K562 (cell line): ENCODE results near the gene TTC19. TPM values are rescaled to one million over a fixed set of nuclear protein-coding genes. Genes with fewer than 3 reads are reported as not detected.

Experiments
- ATAC-seq: fragments of 200-7000 bp; cut with Tn5 transposase; 3 replicates; pipeline ENCODE4 v1.9.1; 2020; ENCODE audit warnings: moderate library complexity
- BruUV-seq: library from RNA; stranded (reverse); fragments of 400-500 nt; replicated peaks from 2 replicates; lab custom pipeline; 2021; lab: Mats Ljungman, UMichigan
- CTCF ChIA-PET: fragments of 300-600 bp; formaldehyde crosslinking; extraction: SDS; loops from one replicate; lab custom pipeline; 2021; ENCODE audit warnings: low intra/inter-chr PET ratio; lab: Yijun Ruan, JAX
- POLR2A ChIA-PET: fragments of 300-600, 350-650 bp; sonication (Branson Sonifier 250); formaldehyde crosslinking; extraction: SDS; loops from one replicate; lab custom pipeline; 2021; ENCODE audit warnings: antibody characterized with exemption, inconsistent platforms; lab: Yijun Ruan, JAX
- DNase-seq, 4 experiments: peaks; one replicate each; pipeline versions ENCODE4 v3.0.0 to v3.0.0-alpha.2; 2011 to 2018; ENCODE audit warnings: low spot score in 3 of 4, mixed read lengths in 3 of 4; ENCODE audit errors: extremely low read depth in 1 of 4
- FAIRE-seq: peaks from 2 replicates; lab custom pipeline; 2011; peaks lifted over from hg19 to GRCh38; lab: Jason Lieb, UNC
- H2AFZ ChIP-seq: 2 replicates; pipeline ENCODE4 v1.6.0; 2011; ENCODE audit warnings: low read depth, low read length, control low read depth, inconsistent platforms
- H3K27ac ChIP-seq: fragments of 200-600 bp; 3 replicates; pipeline ENCODE4 v1.8.0; 2011; ENCODE audit warnings: low read depth, mild to moderate bottlenecking, control low read depth, inconsistent platforms, low read length, moderate library complexity, mixed read lengths; ENCODE audit errors: extremely low read depth
- H3K27me3 ChIP-seq, 2 experiments: fragments of 300-600 bp in 1 of 2; 2 replicates in 1 of 2; 3 replicates in 1 of 2; pipeline versions ENCODE4 v1.6.0 to v1.8.0; 2011; ENCODE audit warnings: inconsistent platforms in 2 of 2, low read length in 2 of 2, mild to moderate bottlenecking in 1 of 2, mixed read lengths in 1 of 2, moderate library complexity in 1 of 2; ENCODE audit not compliant: control insufficient read depth in 2 of 2, insufficient read depth in 2 of 2
- H3K36me3 ChIP-seq: fragments of 300-600 bp; 3 replicates; pipeline ENCODE4 v1.8.0; 2011; ENCODE audit warnings: mild to moderate bottlenecking, low read length, inconsistent platforms; ENCODE audit not compliant: control insufficient read depth, insufficient read depth
- H3K4me1 ChIP-seq, 2 experiments: fragments of 200-600 bp in 1 of 2; replicated peaks in 1 of 2; 2 replicates in 1 of 2; 3 replicates in 1 of 2; pipeline versions ENCODE4 v1.5.1 to v1.8.0; 2011; ENCODE audit warnings: inconsistent platforms in 2 of 2, low read length in 2 of 2, mild to moderate bottlenecking in 1 of 2, mixed read lengths in 1 of 2, moderate library complexity in 1 of 2; ENCODE audit not compliant: control insufficient read depth in 2 of 2, insufficient read depth in 2 of 2
- H3K4me2 ChIP-seq: 2 replicates; pipeline ENCODE4 v1.6.1; 2011; ENCODE audit warnings: low read length, control low read depth, inconsistent platforms, mixed read lengths; ENCODE audit not compliant: insufficient read depth
- H3K4me3 ChIP-seq: fragments of 200-600 bp; sonication (generic), shearing (Covaris generic); 2 replicates; pipeline ENCODE4 v1.5.1; 2016; ENCODE audit warnings: control low read depth, inconsistent platforms
- H3K79me2 ChIP-seq: fragments of 200-600 bp; 3 replicates; pipeline ENCODE4 v1.8.0; 2011; ENCODE audit warnings: low read length, inconsistent platforms; ENCODE audit not compliant: control insufficient read depth, insufficient read depth
- H3K9ac ChIP-seq, 2 experiments: 2 replicates each; pipeline versions ENCODE4 v1.6.0 to v1.6.1; 2011; ENCODE audit warnings: low read depth in 2 of 2, low read length in 2 of 2, control low read depth in 1 of 2, inconsistent platforms in 1 of 2, mild to moderate bottlenecking in 1 of 2, mixed read lengths in 1 of 2; ENCODE audit not compliant: insufficient read depth in 1 of 2
- H3K9me1 ChIP-seq: one replicate; pipeline ENCODE4 v1.6.0; 2011; ENCODE audit warnings: inconsistent platforms, mild to moderate bottlenecking, low read length, moderate library complexity; ENCODE audit not compliant: control insufficient read depth, insufficient read depth
- H3K9me3 ChIP-seq: replicated peaks from 2 replicates; pipeline ENCODE4 v1.5.1; 2011; ENCODE audit warnings: low read depth, low read length, inconsistent platforms; ENCODE audit not compliant: control insufficient read depth, insufficient read depth
- H4K20me1 ChIP-seq: replicated peaks from 2 replicates; pipeline ENCODE4 v1.6.1; 2011; ENCODE audit warnings: low read length, inconsistent platforms, mixed read lengths; ENCODE audit not compliant: control insufficient read depth, insufficient read depth
- FOSL1 ChIP-seq: fragments of 200-800 bp; sonication (Bioruptor generic); conservative IDR thresholded peaks from 2 replicates; pipeline ENCODE4 v1.6.1; 2016; ENCODE audit warnings: missing genetic modification characterization, missing compliant biosample characterization
- SUPT5H ChIP-seq: fragments of 450-650 bp; IDR thresholded peaks from 2 replicates; pipeline ENCODE4 v1.6.1; 2016
- WGBS: fragments of 100-300 bp; shearing (Covaris generic); methylation state at CpG from one replicate; pipeline ENCODE4 v1.1.6; 2016; ENCODE audit warnings: low coverage, mixed read lengths; ENCODE audit not compliant: insufficient coverage; ENCODE audit errors: missing lambda C conversion rate; 5-methylcytosine and 5-hydroxymethylcytosine counted together
- in situ Hi-C: fragments of 300-500 bp; cut with MboI; formaldehyde crosslinking; loops from 4 replicates; pipeline ENCODE4 v1.15.0; 2018; ENCODE audit warnings: inconsistent platforms, mixed read lengths
- intact Hi-C: fragments of 100-400 bp; cut with micrococcal nuclease; formaldehyde crosslinking; loops from 2 replicates; pipeline ENCODE4 v1.14.2; 2022
- polyA plus RNA-seq, 8 experiments: library from polyadenylated mRNA; depleted of rRNA in 4 of 8; stranded (reverse) in 5 of 8; unstranded in 3 of 8; fragments of >200 nt; fragmentation: Nextera tagmentation in 2 of 8; fragmentation: Illumina TruSeq in 1 of 8; extraction: Ambion mirVana in 2 of 8; extraction: Trizol in 1 of 8; gene quantifications; 2 replicates each; pipeline versions ENCODE4 v1.2.1 to v1.2.3, GENCODE V29; 2011 to 2014; ENCODE audit warnings: inconsistent platforms in 1 of 8, missing spikeins in 1 of 8
- total RNA-seq, 7 experiments: library from RNA; depleted of rRNA in 6 of 7; stranded (reverse); fragments of >200 nt in 6 of 7; fragmentation: Illumina TruSeq in 2 of 7; extraction: Trizol in 2 of 7; gene quantifications; 2 replicates each; pipeline versions ENCODE4 v1.2.1 to v1.2.3, GENCODE V29; 2011 to 2021; ENCODE audit warnings: low replicate concordance in 1 of 7
- TF ChIP-seq, protein P1 (sequence below), 2 experiments: fragments of 450-650 bp in 1 of 2; sonication (generic) in 1 of 2; formaldehyde crosslinking in 1 of 2; IDR thresholded peaks; 2 replicates each; pipeline versions ENCODE4 v1.7.1 to v1.9.0; 2016 to 2022; ENCODE audit warnings: inconsistent platforms in 1 of 2, mild to moderate bottlenecking in 1 of 2, missing genetic modification reagents in 1 of 2
- TF ChIP-seq, protein P2 (sequence below), 2 experiments: fragments of 450-650 bp; IDR thresholded peaks; 2 replicates each; pipeline ENCODE4 v1.6.1; 2016

Gene TTC19
- total and polyA plus RNA-seq, 9 of the 15 experiments (the other 6 are each of a cell fraction or from before 2014, with no cell fraction given) = 8.1 to 60.8 (median 25.3) TPM

DNA sequence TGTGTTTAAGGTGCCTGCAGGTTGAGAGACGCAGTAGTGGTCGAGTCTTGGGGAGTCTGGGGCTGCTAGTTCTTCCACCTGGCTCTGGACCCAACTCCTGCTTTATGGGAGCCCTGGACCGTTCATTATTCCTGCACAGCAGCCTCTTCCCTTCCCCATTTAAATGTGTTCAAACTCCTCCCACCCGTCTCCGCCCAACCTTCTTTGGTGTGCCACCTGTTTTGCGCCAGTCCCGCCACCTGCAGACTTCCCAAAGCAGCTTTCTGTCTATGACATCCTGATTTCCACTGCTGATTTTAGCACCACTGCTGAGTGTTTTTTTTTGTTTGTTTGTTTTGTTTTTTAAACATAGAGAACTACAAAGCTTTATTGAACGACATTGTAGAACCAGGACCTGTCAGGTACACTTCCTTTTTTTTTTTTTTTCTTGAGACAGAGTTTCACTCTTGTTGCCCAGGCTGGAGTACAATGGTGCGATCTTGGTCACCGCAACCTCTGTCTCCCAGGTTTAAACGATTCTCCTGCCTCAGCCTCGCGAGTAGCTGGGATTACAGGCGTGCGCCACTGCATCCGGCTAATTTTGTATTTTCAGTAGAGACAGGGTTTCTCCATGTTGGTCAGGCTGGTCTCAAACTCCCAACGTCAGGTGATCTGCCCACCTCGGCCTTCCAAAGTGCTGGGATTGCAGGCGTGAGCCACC, 41.9 kb upstream of the TTC19 start:
- Histone ChIP-seq H2AFZ (no peak overlapping the region), H3K4me3 (no peak overlapping the region), H3K79me2 (peaks cover 46% of the 10 kb centered on the region), H3K4me2 (no peak overlapping the region; the same call in 1 of the 2 replicates), H3K27me3 (no peaks in the 10 kb centered on the region), H4K20me1 (no peaks in the 10 kb centered on the region), H3K9me3 (no peaks in the 10 kb centered on the region), H3K27ac (peak overlapping the region; percentile 89; the same call in 2 of the 3 replicates), H3K4me1 (peaks cover 34 to 35% of the 10 kb centered on the region in 2 experiments)
- no TSS peak for BruUV-seq
- WGBS = 80% methylated on average over 10 of the region's 19 CpGs
- POLR2A ChIA-PET = interaction anchor here (0.9 to 1.1 kb wide), 4 partner anchors 8 to 14 kb away, joined by 3 to 5 read pairs (median 4); no protein-coding TSS in a partner anchor
- DNase-seq (no peak), ATAC-seq (no peak)
- TF ChIP-seq FOSL1 (tag) (0 out of 2 replicates have a peak, but pooled peaks have one; percentile 3), SUPT5H (no peak)
- TF ChIP-seq, protein P1, sequence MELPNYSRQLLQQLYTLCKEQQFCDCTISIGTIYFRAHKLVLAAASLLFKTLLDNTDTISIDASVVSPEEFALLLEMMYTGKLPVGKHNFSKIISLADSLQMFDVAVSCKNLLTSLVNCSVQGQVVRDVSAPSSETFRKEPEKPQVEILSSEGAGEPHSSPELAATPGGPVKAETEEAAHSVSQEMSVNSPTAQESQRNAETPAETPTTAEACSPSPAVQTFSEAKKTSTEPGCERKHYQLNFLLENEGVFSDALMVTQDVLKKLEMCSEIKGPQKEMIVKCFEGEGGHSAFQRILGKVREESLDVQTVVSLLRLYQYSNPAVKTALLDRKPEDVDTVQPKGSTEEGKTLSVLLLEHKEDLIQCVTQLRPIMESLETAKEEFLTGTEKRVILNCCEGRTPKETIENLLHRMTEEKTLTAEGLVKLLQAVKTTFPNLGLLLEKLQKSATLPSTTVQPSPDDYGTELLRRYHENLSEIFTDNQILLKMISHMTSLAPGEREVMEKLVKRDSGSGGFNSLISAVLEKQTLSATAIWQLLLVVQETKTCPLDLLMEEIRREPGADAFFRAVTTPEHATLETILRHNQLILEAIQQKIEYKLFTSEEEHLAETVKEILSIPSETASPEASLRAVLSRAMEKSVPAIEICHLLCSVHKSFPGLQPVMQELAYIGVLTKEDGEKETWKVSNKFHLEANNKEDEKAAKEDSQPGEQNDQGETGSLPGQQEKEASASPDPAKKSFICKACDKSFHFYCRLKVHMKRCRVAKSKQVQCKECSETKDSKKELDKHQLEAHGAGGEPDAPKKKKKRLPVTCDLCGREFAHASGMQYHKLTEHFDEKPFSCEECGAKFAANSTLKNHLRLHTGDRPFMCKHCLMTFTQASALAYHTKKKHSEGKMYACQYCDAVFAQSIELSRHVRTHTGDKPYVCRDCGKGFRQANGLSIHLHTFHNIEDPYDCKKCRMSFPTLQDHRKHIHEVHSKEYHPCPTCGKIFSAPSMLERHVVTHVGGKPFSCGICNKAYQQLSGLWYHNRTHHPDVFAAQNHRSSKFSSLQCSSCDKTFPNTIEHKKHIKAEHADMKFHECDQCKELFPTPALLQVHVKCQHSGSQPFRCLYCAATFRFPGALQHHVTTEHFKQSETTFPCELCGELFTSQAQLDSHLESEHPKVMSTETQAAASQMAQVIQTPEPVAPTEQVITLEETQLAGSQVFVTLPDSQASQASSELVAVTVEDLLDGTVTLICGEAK (IDR thresholded peaks at IDR 0.05) = peak; percentile 73
- TF ChIP-seq, protein P1 (CRISPR knock-in tag; IDR thresholded peaks at IDR 0.05) = peak; percentile 39; the same call in 1 of the 2 replicates
- TF ChIP-seq, protein P2, sequence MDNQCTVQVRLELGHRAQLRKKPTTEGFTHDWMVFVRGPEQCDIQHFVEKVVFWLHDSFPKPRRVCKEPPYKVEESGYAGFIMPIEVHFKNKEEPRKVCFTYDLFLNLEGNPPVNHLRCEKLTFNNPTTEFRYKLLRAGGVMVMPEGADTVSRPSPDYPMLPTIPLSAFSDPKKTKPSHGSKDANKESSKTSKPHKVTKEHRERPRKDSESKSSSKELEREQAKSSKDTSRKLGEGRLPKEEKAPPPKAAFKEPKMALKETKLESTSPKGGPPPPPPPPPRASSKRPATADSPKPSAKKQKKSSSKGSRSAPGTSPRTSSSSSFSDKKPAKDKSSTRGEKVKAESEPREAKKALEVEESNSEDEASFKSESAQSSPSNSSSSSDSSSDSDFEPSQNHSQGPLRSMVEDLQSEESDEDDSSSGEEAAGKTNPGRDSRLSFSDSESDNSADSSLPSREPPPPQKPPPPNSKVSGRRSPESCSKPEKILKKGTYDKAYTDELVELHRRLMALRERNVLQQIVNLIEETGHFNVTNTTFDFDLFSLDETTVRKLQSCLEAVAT (IDR thresholded peaks at IDR 0.05) = peak in 1 of 2 experiments; percentile 51; a peak in 1 of 4 replicates
- TF ChIP-seq, all 486 proteins: peak for 3
- CTCF ChIA-PET = no interaction called here
- Histone ChIP-seq H3K9me1 (no peaks in the 10 kb centered on the region), H3K36me3 (no peaks in the 10 kb centered on the region; the same call in 2 of the 3 replicates), H3K9ac (peak overlapping the region in 1 of 2 experiments; percentile 5; a peak in 2 of 4 replicates)
- intact Hi-C loops = no loop called here
- FAIRE-seq = no peak
- in situ Hi-C loops = loop anchor here (25.0 kb wide), 1 partner anchor 695 kb away; the partner anchor contains the start of gene PMP22
